GM19372 (cell line): ENCODE data around the gene TSPAN4.
A peak's percentile ranks its signal among the peaks of the same experiment; 100 is the strongest.

Experiments
- ATAC-seq: cut with Tn5 transposase; IDR thresholded peaks from one replicate; pipeline ENCODE4 v1.9.1; 2021; ENCODE audit warnings: mild to moderate bottlenecking, low read depth, moderate library complexity; ENCODE audit not compliant: unreplicated experiment

Gene TSPAN4

DNA sequence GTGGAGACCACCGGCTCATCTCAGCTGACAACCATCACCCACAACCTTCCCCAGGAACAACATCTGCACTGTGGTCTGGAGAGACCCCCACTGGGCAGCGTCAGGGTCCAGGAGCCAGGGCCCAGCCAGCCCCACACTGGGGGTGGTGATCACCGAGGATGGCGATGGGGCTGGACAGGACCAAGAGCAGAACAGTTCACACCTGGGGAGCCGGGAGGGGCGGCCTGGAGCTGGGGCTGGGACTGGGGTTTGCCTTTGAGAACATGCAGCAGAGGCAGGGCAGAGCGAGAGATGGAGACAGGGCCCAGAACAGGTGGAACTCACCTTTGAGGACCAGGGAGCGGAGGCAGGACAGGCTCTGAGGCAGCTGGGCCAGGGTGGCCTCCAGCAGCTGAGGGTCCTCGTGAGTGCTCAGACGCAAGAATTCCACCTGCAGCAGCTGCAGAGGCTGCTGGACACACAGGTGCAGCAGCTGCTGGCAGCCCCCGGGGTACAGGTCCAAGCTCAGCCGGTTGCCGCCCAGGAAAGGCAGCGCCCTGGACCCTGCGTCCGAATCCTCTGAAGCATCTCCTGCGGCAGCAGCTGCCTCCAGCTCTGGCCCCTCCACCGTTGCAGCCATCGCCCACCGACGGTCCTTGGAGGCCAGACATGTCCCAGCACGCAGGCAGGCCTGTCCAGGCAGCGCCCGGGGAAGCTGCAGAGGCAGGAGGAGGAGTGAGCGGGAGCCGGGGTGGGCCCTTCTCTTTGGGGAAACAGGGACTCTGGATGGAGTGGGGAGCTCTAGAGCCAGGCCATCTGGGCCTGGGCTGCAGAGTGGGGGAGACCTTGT is 38.7 kb upstream of the TSPAN4 start:
- ATAC-seq: no peak

DNA sequence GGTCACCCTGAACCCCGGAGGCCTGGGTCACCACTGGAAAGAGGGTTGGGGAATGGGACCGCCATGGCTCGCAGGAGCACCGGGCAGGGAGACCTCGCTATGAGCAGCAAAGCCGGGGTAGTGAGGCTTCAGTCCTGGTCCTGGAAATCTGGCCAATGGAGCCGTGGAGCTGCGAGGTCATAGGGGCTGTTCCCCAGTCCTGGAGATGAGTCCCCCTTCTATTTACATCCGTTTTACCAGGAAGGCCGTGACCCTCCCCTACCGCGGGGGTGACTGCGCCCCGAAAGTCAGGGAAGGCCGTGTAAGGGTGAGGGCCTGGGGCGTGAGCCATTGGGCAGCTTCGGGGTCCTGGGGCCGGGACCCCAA is 38.1 kb upstream of the TSPAN4 start:
- ATAC-seq: no peak

DNA sequence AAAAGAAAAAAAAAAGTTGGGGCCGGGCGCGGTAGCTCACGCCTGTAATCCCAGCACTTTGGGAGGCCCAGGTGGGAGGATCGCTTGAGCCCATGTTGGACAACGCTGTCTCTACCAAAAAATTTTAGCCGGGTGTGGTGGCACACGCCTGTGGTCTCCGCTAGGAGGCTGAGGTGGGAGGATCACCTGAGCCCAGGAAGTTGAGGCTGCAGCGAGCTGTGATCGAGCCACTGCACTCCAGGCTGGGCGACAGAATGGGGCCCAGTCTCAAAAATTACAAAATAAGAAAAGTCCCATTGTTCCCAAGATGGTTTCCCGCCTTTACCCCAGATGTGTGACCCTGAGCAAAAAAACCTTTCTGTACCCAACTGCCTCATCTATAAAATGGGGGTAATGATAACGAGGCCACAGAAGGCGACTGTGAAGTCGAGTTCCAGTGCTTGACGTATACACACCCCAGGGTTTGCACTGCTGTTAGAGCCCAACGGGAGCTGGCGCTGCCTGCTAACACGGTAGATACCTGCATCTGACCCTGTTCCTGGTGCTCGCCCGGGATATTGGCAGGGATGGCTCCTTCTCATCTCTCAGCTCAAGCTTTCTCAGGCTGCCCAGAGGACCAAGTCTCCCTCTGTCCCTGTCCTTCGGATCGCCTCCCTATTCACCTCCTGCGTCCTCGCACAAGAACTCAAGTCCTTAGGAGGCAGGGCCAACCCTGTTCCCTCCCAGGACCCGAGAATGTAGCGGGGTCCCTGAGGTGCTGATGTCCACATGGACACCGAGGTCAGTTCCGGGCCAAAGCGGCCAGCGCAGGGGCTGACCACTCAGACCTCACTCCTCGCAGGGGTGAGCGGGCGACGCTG is 34.0 kb upstream of the TSPAN4 start:
- ATAC-seq: no peak

DNA sequence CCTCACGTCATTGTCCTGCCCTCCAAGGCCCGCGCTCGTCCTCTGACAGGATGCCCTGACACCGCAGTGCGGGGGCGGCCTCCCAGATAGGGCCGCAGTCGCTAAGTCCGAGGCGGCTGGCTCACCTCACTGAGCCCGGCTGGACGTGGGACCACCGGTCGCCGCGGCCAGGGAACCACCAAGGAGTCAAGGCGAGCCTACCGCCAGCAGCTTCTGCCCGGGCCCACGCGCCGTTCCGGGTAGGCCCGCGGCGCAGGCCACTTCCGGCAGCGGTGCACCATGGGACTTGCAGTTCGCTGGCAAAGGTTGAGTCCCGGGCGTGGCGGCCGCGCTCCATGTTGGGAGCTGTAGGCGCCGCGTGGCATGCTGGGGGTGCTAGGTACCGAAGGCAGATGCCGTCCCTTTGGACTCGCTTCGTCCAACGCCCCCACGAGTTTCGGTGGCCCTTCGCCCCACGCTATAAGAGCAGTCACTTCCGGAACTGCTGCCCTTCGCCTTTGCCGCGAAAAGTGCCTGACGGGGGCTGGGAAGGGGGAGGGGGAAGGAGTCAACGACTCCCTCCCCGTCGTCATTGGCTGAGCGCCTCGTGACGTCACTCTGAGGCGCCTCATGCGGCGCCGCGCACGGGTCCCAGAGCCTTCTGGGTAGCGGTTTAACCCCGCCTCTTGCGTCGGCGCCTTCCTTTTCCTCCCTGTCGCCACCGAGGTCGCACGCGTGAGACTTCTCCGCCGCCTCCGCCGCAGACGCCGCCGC is 33.2 kb upstream of the TSPAN4 start, which contains the start of gene RPLP2:
TSS of gene RPLP2 (plus strand) at position 681 of the 753 bp plus-strand sequence. CDS start 268 bp downstream, outside the sequence.
- ATAC-seq: peak; percentile 63

DNA sequence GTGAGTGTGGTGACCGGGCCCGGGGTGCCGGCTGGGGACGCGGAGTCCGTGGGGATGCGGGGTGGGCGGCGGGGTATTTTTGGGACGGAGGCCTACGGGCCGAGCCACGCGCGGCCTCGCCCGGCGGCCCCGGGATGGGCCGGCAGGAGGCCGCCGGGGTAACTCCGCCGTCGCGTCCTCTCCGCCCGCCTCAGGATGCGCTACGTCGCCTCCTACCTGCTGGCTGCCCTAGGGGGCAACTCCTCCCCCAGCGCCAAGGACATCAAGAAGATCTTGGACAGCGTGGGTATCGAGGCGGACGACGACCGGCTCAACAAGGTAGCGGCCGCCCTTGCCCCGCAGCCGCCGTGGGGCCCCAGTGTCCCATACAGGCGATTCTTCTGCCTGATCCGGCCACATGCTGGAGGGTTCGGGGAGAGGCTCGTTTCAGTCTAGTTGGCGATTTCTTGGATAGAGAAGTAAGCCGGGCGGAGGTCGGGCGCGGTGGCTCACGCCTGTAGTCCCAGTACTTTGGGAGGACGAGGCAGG is 32.5 kb upstream of the TSPAN4 start:
- ATAC-seq: peak; percentile 1

DNA sequence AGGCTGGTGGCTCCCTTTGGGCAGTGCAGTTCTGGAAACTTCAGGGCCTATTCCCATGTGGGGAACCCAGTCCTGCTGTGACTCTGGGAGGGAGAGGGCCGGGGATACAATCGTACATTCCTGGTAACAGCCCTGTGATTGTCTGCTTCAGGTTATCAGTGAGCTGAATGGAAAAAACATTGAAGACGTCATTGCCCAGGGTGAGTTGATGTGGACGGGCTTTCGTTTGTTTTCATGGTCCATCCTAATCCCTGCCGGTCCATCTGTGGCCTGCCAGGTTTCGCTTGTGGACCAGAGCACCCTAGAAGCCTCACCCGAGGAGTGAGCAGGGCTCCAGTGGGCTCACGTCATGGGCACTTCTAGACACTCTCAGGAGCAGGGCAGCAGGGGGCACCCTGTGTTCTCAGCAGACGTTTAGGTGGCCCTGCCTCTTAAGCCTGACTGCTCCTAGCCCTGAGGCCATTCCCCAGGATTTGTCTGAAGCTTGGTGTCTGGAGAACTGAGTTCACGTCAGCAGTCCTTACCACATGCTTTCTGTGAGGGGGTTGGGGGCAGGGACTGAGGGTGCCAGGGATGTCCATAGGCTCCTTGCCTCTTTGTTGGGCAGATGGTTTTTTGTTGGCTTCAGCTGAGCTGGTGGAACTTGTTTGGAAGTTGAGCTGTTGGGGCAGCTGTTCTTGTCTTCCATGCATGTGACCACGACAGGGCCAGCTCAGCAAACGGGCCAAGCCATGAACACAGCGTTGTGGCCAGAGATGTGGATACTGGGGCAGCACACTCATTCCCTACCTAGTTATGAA is 31.0 kb upstream of the TSPAN4 start:
- no peak for ATAC-seq

DNA sequence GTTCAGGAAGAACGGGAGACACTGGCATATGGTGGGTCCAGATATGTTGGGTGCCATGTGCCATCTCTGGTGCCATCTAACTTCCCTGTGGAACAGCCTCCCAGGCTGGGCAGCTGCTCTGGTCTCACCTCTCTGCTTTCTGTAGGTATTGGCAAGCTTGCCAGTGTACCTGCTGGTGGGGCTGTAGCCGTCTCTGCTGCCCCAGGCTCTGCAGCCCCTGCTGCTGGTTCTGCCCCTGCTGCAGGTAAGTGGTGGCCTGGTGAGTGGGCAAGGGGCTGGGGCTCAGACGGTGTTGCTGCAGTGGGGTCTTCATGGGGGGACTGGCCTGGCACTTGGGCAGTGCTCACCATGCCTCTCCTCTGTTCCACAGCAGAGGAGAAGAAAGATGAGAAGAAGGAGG is 30.3 kb upstream of the TSPAN4 start:
- no peak for ATAC-seq

DNA sequence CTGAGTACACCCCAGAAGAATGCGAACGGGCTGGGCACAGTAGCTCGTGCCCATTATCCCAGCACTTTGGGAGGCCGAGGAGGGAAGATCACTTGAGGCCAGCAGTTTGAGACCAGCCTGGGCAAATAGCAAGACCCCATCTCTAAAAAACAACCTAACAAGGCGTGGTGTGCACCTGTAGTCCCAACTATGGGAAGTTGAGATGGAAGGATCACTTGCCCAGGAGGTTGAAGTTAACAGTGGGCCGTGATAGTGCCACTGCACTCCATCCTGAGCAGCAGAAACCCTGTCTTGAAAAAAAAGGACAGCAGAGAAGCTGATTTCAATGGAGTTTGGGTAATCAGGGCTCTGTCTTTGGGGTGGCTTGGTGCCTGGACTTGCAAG is 29.6 kb upstream of the TSPAN4 start:
- ATAC-seq: no peak

DNA sequence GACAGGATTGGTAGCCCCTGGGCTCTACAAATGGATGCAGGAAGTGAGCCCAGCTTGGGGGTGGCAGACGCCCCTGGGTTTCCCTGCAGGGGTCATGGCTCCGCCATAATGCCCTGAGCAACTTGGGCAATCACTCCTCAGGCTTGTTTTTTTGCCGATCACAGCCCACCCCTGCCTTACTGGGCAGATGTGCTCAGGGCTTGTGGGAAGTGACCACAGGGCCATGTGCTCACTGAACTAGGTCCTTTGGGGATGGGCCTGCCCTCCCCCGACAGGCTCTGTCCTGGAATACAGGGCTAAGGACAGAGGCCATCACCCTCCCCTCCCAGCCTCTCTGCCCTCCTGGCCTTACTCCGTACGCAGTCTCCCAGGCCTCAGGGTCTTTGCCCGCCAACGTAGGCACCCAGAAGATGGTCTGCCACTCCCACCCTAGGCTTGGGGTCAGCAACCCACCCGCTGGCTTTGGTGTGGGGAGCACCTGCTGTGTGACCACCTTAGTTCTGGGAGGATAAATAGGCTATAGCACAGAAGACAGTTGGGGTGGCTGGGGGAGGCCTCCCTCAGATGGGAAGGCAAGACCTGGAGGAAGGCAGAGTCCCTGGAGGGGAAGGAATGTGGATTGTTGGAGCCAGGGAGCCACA is 29.1 kb upstream of the TSPAN4 start:
- no peak for ATAC-seq

DNA sequence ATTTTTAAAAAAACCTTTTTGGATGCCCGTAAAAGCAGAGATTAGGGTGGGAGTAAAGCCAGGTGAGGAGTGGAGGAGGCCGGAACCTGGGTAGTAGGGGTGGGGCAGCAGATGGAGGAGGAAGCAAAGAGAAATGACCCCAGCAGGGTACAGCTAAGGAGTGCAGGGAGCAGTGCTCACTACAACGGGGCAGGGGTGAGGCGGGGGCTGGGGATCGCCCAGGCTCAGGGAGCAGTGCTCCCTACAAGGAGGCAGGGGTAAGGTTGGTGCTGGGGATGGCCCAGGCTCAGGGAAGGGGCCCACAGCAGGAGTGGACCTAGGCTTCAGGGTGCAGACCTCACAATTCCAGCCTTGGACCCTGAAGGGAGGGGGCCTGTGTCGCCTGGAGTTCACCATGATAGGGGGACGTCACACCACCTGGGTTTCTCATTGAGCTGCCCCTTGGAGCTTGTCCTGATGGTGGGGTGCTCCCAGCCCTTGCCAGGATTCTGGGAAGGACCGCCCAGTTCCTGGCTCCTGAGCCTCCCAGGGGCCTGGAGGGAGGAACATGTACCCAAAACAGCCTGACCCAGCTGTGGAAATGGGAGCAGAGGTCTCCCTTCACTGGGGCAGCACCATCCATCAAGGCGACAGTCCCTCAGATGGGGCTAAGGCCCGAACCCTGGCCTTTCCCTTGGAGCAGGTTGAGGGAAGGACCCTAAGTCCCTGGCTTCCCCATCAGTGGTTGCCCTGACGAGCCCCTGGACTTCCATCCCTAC is 26.8 kb upstream of the TSPAN4 start:
- ATAC-seq: no peak

DNA sequence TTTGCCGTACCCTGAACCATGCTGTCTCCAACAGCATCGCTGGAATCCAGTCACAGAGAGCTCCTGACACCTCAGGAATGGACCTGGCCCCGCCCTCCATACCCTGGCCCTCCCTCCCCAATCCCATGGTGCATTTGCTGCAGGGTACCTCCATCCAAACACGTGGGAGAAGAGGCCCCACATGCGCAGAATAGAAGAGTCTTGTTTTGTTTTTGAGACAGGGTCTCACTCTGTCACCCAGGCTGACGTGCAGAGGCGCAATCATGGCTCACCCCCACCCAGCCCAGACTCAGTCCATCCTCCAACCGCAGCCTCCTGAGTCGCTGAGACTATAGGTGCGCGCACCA is 26.2 kb upstream of the TSPAN4 start:
- no peak for ATAC-seq

DNA sequence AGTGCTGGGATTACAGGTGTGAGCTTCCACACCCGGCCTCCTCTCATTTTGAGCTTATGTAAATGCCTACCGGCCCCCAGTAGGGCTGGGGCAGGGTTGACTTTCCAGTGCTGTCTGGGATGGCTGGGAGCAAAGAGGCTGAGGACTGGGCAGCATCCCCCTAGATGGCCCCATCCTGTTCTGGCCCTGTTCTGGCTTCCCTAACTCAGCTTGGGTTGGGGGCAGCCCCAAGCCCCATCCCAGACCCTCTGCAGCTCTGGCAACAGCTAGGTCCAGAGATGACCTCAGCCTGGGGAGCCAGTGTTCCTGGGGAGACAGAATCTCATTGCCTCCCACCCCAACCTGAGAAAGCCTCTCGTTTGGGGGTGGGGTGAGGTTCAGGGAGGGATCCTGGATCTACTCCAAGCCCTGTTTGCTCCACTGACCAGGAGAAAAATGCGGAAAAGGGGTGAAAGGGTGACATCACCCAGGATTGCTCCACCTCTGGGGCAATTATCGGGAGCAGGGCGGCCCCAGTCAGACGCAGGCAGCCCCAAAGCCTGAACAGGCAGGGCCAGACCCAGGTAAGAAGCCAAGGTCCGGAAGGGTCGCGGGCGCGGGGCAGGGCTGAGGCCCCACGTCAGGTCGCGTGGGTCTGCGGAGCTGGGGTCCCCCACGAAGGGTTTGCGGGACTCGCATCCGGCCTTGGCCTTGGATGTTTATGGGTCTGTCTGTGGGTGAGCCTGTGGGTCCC is 24.1 kb upstream of the TSPAN4 start, which contains the start of gene PNPLA2:
TSS of gene PNPLA2 (plus strand) at position 519 of the 733 bp plus-strand sequence. CDS start 805 bp downstream, outside the sequence.
- no peak for ATAC-seq

DNA sequence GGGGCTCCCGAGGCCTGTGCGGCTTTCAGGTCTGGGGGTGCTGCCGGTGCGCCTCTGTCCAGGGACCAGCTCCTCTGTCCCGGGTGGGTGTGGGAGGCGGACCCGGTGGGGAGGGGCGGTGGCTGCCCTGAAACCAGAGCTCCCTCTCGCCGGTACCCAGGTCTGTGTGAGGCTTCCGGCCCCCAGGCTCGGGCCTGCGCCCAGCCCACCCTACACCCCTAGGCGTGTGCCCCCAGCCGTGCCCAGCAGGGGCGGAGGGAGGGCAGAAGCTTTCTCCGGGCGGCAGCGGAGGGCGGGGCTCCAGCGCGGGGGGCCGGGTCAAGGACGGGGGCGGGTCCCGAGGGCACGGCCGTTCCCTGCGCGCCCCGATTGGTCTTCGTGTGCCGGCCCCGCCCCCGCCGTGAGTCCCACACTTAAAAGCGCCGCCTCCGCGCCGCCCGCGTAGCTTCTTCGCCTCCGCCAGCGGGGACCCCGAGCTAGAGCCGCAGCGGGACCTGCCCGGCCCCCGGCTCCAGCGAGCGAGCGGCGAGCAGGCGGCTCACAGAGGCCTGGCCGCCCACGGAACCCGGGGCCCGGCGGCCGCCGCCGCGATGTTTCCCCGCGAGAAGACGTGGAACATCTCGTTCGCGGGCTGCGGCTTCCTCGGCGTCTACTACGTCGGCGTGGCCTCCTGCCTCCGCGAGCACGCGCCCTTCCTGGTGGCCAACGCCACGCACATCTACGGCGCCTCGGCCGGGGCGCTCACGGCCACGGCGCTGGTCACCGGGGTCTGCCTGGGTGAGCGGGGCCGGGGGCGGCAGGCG is 23.3 kb upstream of the TSPAN4 start:
- peak; percentile 60 for ATAC-seq

DNA sequence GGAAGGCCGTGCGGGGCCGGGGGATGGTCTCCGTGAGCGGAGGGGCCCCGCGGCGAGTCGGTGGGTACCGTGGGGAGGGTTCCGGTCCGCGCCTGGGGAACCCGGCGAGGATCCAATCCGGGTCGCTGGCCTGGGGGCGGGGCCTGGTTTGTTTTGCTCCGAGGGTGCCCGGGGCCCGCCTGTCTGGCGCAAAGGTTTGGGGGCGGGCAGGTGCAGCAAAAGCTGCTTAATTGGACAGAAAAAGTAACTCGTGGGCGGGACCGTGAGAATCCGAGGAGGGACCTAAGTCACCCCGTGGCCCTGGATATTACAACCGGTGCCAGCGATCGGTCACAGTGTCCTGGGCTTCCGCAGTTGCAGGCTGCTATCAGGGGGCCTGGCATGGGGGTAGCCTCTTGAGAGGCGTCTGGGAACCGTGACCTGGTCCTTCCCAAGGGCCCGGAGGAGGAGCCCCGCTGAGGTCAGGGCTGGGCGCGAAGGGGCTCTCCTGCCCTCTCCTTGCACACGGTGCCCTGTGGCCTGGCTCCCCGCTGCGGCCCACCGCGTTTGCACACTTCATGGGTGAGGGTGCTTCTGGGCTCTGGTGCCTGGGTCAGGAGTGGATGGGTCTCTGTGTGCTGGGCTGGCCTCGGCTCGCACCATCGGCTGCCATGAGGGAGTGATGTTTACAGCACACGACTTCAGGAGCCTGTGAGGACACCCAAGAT is 22.6 kb upstream of the TSPAN4 start:
- peak; percentile 64 for ATAC-seq

DNA sequence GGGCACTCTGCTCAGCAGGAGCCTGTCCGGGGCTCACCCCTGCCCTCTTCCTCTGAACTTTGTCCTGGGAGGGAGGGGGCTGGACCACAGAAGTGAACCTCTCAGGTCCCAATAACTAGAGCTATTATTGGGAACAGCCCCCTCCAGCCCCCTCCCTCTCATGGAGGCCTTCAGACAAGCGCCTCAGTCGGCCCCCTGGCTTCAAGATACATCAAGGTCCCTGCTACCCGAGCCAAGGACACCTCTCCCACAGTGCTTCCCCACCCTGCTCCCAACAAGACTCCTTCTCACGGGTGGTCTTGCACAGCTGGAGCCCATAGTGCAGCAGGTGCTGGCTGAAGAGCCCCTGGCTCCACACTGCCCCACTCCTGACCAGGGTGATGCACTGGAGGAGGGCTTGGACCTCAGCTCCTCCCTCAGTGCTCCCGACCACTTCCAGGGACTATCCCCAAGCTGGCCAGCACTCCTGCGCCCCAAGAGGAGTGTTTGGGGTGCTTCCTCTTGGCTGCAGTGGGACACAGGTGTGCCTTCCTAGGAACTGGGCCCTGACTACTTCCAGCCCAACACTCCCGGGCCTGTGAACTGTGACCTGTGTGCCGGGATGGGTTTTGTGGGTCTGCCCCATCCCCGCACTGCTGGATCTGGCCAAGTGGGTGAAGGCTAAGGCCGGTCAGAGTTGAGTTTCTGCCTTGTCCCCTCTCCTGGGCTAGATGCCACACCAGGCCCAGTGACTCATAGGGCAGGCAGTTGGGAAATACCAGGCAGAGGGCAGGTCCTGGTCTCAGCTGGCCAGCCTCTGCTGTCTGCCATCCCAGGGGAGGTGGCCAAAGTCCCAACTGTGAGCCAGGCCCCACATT is 21.8 kb upstream of the TSPAN4 start:
- no peak for ATAC-seq
